Kidney (tissue), 14 donors: ENCODE measurements around the gene GAN. TPM values are rescaled to one million over a fixed set of nuclear protein-coding genes. Genes with fewer than 3 reads are reported as not detected.

Experiments
- DNase-seq, 5 donors: peaks; one replicate each; pipeline ENCODE4 v3.0.0-alpha.2; 2013 to 2020
- FAIRE-seq: peaks from 2 replicates; lab custom pipeline; 2012; peaks lifted over from hg19 to GRCh38; lab: Jason Lieb, UNC
- H3K27ac ChIP-seq, 2 donors: one replicate each; pipeline ENCODE4 v1.7.0; 2013; ENCODE audit warnings: low read depth in 2 of 2, low read length in 2 of 2, inconsistent platforms in 1 of 2
- H3K27me3 ChIP-seq: one replicate; pipeline ENCODE4 v1.7.1; 2013; ENCODE audit warnings: low read length, inconsistent platforms; ENCODE audit not compliant: control insufficient read depth, insufficient read depth
- H3K36me3 ChIP-seq, 3 donors: one replicate each; pipeline versions ENCODE4 v1.7.0 to v1.7.1; 2013; ENCODE audit warnings: low read length in 3 of 3, control low read depth in 1 of 3, inconsistent platforms in 1 of 3; ENCODE audit not compliant: insufficient read depth in 3 of 3, control insufficient read depth in 2 of 3
- H3K4me1 ChIP-seq, 3 donors: one replicate each; pipeline versions ENCODE4 v1.7.0 to v1.7.1; 2013; ENCODE audit warnings: low read length in 3 of 3, inconsistent platforms in 1 of 3, low read depth in 1 of 3; ENCODE audit not compliant: control insufficient read depth in 2 of 3, insufficient read depth in 2 of 3
- H3K4me3 ChIP-seq, 3 donors: one replicate each; pipeline versions ENCODE4 v1.7.0 to v1.8.1; 2013; ENCODE audit warnings: low read length in 3 of 3, control low read depth in 1 of 3, inconsistent platforms in 1 of 3
- H3K9ac ChIP-seq, 3 donors: one replicate each; pipeline versions ENCODE4 v1.7.0 to v1.7.1; 2013; ENCODE audit warnings: low read length in 3 of 3, control low read depth in 1 of 3, inconsistent platforms in 1 of 3
- H3K9me3 ChIP-seq, 3 donors: one replicate each; pipeline versions ENCODE4 v1.7.0 to v1.7.1; 2013; ENCODE audit warnings: low read length in 3 of 3, control low read depth in 1 of 3, inconsistent platforms in 1 of 3; ENCODE audit not compliant: control insufficient read depth in 2 of 3, insufficient read depth in 1 of 3
- intact Hi-C: fragments of 100-400 bp; cut with DNase I; formaldehyde crosslinking; loops from one replicate; pipeline ENCODE4 v1.11.1; 2022
- polyA plus RNA-seq: library from polyadenylated mRNA; stranded (reverse); fragments of 350-450 nt; fragmentation: Illumina TruSeq; extraction: RNeasy Lipid Tissue Mini Kit (QIAGEN cat#74804); gene quantifications from one replicate; pipeline ENCODE4 v1.2.3, GENCODE V29; 2014; ENCODE audit warnings: low read depth, low replicate concordance; ENCODE audit not compliant: insufficient read depth
- total RNA-seq: library from RNA; stranded (reverse); fragmentation: NEBNext Ultra II Directional; extraction: Animal tissue kit (Norgen Biotek cat#: 25700); gene quantifications from one replicate; pipeline ENCODE4 v1.2.1, GENCODE V29; 2021
- TF ChIP-seq, protein P1 (sequence below): IDR thresholded peaks from 3 replicates; pipeline ENCODE4 v1.5.1; 2012; ENCODE audit warnings: mild to moderate bottlenecking, moderate library complexity, borderline replicate concordance; ENCODE audit not compliant: insufficient read depth; ENCODE audit errors: extremely low read depth
- donor health status: control.
- donor health status: control.
- donor health status: control.
- donor health status: control.
- donor health status: control.
- donor health status: DM: yes; HTN: yes; CAD: no.
- donor health status: Normal renal cell carcinoma (clear cell type).

Gene GAN
- total and polyA plus RNA-seq, 2 donors from 2014 or later = 0.60 to 7.7 TPM

DNA sequence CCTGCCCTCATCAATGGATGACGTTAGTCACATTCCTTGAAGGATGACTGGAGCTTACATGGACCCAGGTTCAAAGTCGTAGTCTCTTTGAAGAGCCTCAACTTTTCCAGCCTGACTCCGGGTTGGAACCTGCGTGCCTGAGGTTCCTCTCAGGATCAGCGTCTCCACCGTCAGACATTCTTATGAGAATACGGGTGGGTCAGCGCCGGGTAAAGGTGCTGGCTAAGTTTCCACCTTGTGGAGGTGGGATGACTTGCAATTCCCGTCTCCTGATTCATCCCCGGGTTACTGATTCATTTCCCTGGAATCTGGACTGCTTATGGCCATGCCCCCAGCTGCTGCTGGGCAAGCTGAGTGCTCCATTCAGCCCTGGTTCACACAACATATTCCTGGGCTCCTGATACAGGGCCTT is 90.9 kb downstream of the GAN start:
- intact Hi-C loops = no loop called here
- no peak overlapping the region for H3K27ac ChIP-seq
- no peaks in the 10 kb centered on the region for H3K27me3 ChIP-seq
- DNase-seq (peak in 3 of 5 donors; percentile 27 to 66 (median 58)), FAIRE-seq (no peak)
- peaks cover 0 to 3% (median 0%) of the 10 kb centered on the region in 3 donors for H3K4me1 ChIP-seq
- H3K4me3 ChIP-seq = no peak overlapping the region
- TF ChIP-seq, protein P1, sequence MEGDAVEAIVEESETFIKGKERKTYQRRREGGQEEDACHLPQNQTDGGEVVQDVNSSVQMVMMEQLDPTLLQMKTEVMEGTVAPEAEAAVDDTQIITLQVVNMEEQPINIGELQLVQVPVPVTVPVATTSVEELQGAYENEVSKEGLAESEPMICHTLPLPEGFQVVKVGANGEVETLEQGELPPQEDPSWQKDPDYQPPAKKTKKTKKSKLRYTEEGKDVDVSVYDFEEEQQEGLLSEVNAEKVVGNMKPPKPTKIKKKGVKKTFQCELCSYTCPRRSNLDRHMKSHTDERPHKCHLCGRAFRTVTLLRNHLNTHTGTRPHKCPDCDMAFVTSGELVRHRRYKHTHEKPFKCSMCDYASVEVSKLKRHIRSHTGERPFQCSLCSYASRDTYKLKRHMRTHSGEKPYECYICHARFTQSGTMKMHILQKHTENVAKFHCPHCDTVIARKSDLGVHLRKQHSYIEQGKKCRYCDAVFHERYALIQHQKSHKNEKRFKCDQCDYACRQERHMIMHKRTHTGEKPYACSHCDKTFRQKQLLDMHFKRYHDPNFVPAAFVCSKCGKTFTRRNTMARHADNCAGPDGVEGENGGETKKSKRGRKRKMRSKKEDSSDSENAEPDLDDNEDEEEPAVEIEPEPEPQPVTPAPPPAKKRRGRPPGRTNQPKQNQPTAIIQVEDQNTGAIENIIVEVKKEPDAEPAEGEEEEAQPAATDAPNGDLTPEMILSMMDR = no peak
- no peaks in the 10 kb centered on the region for H3K9me3 ChIP-seq
- no peak overlapping the region for H3K9ac ChIP-seq
- no peaks in the 10 kb centered on the region for H3K36me3 ChIP-seq

DNA sequence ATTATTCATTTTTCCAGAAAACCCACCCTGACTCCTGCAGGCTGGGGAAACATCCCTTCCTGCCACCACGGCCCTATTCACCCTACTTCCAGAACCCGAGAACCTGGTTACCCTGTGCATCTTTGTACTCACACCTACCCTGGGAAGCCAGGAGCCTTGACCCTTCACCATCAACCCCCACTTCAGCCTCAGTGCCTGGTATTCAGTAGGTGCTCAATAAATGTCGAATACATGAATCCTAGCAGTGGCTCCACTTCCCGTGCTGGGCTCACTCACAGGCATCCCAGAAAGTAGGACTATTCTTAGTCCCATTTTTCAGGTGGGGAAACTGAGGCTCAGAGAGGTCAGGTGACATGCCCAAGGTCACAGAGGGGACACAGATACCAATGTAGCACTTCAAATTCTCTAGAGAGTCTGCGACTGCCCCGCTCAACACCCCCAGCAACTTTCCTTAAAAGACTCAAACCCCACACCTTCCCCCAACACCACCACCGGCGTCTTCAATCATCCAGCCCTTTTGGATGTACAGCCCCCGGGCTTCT is 93.7 kb downstream of the GAN start:
- Histone ChIP-seq H3K36me3 (no peaks in the 10 kb centered on the region), H3K4me3 (no peak overlapping the region), H3K27me3 (no peaks in the 10 kb centered on the region), H3K4me1 (peaks cover 0 to 3% (median 0%) of the 10 kb centered on the region in 3 donors), H3K27ac (no peak overlapping the region), H3K9me3 (no peaks in the 10 kb centered on the region), H3K9ac (no peak overlapping the region)
- TF ChIP-seq, protein P1 = no peak
- intact Hi-C loops = no loop called here
- DNase-seq (no peak), FAIRE-seq (no peak)

DNA sequence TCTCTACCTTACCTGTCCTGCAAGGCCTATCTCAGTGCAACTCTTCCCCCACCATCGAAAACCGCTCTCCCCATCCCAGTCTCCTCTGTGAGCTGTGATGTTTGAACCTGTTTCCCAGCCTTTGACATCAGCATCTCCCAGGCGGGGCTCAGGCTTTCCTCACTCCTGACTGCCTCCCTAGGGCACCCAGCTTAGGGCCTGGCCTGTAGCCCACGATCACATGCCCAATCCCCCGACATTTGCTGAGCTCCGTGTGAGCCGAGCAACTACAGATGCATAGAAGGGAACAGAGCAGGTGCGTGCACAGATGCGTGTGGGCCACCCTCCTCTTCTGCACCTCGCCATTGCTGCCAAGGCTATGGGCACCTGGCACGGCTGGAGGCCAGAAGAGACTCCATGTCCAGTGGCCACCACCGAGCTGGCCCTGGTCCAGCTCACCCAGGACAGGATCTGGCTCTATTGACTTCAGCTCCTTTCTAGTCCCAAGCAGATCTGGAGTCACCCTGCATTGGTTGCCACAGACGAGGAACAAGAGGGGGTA is 94.3 kb downstream of the GAN start:
- TF ChIP-seq, protein P1 = no peak
- Histone ChIP-seq H3K36me3 (no peaks in the 10 kb centered on the region), H3K27me3 (no peaks in the 10 kb centered on the region), H3K9me3 (no peaks in the 10 kb centered on the region), H3K4me3 (no peak overlapping the region), H3K4me1 (no peaks in the 10 kb centered on the region), H3K27ac (no peak overlapping the region), H3K9ac (no peak overlapping the region)
- FAIRE-seq (no peak), DNase-seq (no peak)
- intact Hi-C loops = no loop called here
